Activated CD4-positive, alpha-beta T cell treated with anti-CD3 and anti-CD28 coated beads, Interleukin-2, amount 50 U/mL, for 16 hours (primary cell): ENCODE data around the gene ANGPTL7.
"Not testable (repeated sequence)": the region's sequence is repeated elsewhere in the genome, so short reads cannot be mapped to it uniquely, and the experiment has no call there.

ENCODE experiments used
- DNase-seq: peaks from one replicate; pipeline ENCODE4 v3.0.0-alpha.2; 2020

ANGPTL7 gene, protein sequence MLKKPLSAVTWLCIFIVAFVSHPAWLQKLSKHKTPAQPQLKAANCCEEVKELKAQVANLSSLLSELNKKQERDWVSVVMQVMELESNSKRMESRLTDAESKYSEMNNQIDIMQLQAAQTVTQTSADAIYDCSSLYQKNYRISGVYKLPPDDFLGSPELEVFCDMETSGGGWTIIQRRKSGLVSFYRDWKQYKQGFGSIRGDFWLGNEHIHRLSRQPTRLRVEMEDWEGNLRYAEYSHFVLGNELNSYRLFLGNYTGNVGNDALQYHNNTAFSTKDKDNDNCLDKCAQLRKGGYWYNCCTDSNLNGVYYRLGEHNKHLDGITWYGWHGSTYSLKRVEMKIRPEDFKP

DNA sequence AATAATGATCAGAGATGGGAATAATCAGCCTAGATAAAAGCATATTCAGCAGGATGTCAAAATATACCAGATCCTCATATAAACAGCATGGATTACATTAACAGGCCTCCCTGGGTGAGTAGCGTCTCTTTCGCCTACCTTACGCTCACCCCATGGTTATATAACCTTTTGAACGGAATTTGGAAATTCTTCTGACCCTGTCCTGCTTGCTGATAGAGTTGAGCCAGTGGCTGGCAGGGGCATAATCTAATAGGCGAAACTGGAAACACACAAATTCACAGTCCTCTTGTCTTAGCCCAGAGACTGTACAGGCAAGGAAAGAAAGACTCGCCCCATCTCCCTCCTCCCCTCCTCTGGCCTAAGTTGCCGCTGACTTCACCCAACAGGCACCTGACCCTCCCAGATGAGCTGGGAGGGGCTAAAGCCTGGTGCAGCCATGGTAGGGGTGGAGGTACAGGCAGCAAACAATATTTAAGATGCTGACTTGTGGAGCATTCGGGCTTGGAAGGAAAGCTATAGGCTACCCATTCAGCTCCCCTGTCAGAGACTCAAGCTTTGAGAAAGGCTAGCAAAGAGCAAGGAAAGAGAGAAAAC is at the start of gene ANGPTL7:
Gene ANGPTL7 (plus strand): TSS at position 498 of the 594 bp plus-strand sequence. CDS start 225 bp downstream, outside the sequence.
- no peak for DNase-seq

DNA sequence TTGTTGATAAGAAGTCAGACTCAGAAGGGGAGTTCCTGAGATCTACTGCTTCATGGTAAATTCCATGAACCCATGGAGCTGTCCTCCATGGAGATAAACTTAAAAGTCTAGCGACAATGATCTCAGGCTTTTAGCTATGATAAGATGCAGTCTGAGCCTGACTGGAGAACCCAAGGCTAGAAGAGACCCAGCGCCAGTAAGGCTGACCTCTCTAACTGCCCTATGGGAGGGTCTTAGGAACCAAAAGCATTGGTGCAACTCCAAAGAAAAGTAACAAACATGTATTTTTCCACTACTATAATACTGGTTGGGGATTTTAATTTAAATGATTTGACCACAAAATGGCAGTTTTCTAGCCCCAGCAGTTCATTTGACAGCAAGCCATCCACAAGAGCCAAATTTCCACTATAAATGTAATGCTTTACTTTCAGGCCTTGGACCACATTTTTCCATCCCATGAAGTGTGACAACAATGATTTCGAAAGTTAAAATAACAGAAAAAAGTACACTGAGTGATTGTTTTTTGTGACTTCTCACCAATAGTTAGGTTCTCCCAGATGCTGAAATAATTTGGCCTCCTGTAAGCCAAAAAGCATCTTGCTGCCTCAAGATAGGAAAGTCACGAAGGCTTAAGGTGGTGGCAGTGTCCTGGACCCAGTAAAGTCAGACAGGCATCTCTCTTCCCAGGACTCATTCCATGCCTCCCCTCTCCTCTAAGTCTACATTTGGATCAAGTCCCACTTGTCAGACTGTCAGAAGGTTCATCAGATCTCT is 46.4 kb upstream of the ANGPTL7 start:
- no peak for DNase-seq

DNA sequence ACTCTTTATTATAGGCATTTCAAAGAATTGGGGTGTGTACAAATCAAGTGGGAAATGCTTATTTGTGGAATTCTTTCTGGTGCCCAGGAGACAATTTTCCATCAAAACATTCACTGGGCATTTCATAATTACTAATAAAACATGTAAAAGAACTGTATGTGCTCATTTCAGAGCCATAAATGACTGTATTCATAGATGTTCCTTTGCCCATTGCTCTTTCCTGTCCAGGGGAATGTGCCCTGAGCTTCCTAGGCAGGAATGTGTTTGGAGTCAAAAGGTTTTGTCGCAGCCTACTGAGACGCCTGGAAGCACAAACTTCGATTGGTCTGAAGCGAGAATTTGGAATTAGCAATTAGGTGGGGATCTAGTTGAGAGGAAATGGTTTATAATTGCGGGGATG is 45.8 kb upstream of the ANGPTL7 start:
- DNase-seq = no peak

DNA sequence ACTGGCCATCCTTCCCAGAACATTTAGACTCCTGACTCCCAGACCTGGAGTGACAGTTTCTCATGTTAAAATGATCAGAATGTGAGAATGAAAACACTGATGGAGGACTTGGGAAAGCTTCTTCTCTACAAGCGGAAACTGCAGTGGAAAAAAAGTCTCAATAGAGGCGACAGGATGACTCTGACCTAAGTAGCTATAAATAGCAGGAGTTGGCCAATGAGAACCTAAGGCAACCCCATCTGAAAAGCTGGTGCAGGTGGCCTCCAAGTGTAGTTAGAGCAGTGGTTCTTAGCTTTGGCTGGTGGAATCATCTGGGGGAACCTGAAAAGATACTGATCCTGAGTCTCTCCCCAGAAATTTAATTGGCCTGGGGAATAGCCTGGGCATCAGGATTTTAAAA is 45.2 kb upstream of the ANGPTL7 start:
- DNase-seq = peak; percentile 41

DNA sequence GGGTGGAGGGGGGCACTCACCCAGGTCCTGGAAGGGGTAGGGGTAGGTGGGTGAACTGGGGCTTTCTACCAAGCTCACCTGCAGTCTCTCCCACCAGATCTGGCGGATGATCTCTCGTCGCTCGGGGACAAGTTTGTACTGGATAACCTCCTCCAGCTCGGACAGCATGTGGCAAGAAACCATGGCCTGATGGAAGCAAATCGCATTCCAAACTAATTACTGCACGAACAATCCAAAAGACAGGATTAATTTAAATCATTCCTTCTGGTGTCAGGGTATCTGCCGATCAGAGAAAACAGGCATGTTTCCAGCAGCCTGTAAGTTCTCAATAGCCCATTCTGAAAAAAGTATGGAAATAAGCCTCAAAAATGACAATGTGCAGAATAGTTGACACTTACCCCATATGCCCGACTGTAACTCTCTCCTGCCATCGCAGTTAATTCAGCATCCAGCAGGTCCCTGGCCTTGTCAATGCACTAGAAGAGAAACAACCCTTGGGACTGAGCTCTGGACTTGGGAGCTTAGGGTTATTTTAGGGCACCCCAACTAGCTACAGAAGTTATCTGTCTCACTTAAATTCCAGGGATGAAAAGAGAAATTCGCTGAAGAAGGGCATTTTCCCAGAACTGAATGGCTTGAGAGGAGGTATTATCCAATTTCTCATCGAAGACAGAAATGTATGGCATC is 44.4 kb upstream of the ANGPTL7 start:
- no peak for DNase-seq

DNA sequence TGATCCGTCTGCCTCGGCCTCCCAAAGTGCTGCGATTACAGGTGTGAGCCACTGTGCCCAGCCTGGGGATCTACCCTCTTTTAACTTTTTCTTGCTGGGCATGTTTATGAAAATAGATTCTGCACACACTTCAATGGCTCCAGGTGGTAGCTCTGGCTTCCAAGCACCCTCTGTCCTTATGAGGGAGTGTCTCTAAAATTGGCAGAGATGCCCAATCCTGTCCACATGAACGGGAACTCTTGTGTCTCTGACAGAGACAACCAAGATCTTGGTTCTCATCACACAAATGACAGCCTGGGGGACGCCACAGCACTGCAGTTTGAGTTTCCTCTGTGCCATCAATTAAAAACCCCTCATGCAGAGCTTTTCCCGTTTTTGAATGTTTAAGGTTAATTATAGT is 43.4 kb upstream of the ANGPTL7 start:
- no peak for DNase-seq

DNA sequence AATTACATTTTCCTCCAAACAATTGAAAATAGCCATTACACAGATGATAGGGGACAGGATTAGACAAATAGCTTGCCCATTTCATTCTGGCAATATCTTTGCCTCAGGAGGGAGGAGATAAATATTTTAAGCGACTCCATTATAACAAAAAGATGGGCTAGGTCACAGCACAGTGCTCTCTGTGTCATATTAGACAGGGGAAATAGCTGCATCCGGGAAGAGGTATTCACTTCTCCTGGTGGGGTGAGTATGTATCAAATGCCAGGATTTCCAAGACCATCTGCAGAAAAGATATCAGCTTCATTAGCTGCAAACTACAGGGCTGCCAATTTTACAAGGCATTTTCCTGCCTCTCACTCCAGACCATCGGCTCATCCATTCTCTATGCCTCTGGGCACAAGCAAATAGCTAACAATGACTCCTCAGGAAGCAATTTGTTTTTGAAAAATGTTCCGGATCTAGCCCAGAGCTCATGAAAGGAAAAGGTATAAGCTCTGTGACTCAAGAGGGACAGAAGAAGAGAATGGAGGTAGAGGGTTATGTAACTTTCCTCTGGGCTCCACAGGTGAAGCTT is 41.9 kb upstream of the ANGPTL7 start:
- no peak for DNase-seq

DNA sequence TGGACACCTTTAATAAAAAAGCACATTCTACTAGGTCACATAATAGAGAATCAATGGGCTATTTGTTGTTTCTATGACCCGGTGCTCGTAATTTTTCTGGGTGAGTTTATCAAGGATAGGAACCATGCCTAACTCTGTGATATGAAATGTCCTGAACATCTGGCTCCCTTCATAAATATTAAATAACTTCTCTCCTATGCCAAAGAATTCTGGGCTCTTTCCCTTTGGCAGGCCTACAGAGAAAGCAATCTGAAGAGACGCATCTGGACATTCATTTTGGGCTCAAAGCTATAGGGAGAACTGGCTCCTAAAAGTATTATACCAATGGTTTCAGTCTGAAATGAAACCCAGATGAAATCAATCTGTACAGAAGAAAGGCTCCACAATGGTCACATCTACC is 38.8 kb upstream of the ANGPTL7 start:
- DNase-seq = no peak

DNA sequence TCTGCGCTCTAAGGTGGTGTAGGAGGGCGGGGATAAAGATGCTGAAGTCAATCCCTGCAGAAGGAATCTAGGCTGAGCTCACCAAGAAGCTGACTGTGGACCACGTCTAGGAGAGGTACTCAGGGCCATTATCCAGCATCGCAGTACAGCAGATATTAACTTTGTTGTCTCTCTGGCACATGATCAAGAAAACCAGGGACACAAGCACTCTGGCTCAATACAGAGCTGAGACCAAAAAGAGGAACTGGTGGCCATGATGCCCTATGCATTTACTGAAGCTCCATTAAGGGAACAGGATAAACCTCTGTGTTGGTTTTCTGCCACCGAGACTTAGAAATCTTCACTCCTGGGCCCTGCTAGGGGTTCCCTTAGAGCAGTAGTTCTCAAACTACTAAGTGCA is 38.0 kb upstream of the ANGPTL7 start:
- no peak for DNase-seq

DNA sequence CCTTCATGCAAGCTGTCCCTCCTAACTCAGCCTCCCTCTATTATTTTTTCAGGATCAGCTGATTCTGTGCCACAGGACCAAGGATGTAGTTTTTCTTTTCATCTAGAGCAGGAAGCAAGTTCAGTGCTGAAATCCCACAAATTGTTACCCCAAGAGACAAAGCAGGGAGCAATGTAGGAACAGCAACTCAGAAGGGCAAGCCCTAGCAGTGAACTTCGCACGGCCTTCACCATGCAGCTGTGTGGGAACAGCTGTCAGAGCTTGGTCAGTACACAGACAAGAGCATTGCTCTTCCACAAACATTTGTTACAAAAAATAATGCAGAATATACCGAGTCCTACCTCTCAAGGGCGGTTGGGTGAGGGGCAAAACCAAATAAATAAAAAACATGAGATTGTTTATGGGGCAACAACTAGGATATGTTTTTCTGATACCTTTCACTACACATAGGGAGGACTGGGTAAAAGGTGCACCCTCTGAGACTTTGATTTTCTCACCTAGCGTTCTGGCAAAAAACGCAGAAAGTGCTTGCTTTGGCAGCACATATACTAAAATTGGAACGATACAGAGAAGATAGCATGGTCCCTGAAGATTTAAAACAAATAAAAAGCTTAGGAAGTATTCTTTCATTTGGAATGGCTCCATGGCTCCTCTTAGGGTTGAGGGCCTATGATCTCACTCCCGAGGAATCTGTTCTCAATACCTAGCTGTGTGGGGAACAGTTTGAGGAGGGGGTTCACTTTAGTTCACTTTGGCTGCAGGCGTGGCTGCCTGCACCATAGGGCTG is 37.1 kb upstream of the ANGPTL7 start:
- DNase-seq = no peak

DNA sequence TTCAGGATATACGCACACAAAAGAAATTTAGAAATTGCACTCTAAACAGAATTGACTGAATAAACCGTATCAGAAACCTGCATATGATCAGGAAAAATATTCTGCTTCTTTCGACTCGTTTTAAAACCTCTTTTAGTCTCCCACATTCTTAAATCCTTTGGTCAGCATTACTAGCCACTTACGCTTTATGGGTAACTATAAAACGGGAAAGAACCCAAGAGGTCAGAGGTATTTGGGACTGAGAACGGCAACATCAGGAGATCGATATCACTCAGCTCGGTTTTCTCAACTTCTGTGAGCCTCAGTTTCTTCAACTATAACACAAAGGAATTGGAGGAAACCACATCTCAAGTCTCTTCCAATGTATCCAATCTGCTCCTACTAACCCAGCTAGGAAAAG is 36.4 kb upstream of the ANGPTL7 start:
- no peak for DNase-seq

DNA sequence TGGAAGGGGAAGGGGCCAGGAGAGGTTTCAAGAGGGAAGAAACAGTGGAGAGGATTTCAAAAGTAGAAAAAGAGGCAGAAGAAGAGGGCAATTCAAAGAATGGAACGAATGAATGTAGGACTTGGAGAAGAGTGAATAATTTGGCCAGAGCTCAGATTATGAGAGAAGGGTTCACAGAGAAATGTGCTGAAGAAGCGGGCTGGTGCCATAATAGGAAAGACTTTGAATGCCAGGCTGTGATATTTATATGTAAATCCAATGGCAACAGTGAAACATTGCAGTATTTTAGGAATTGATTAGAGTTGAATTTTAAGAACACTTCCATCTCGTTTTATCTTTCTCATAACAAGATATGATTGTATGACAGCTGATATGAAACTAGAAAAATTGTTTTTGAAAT is 36.0 kb upstream of the ANGPTL7 start:
- DNase-seq = no peak

DNA sequence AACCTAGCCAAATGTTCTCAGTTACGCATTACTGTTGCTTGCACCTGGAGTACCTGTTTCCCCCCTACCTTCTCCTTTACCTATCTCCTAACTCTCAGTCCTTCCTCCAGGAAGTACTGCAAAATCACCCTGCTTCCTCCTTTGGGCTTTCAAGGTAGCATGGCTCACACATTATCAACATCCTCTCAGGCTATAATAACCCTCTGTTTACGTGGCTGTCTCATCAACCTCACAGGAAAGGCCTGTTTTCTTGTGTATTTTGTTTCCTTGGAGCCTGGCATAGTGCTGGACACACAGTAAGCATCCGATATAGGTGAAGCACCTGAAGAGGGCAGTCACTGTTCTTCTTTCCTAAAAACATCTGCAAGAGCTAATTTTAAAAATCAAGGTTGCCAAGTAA is 32.7 kb upstream of the ANGPTL7 start:
- DNase-seq = no peak

DNA sequence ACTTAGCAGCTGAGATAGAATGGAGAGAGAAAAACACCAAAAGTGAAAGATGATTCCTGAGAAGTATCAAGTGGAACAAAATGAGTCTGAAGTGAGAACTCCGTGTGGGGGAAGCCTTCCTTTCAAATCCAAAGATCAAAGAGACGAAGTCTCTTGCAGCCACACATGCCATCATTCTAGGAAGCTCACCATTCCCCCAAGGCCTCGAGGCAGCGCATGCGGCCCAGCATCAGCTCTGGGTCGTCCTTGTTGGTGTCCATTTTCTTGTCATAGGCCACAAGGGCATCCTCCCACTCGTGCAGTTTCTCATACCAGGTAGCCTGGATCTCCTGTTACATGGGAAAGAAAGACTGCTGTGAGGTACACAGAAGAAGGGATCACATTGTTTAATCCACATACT is 32.2 kb upstream of the ANGPTL7 start:
- no peak for DNase-seq

DNA sequence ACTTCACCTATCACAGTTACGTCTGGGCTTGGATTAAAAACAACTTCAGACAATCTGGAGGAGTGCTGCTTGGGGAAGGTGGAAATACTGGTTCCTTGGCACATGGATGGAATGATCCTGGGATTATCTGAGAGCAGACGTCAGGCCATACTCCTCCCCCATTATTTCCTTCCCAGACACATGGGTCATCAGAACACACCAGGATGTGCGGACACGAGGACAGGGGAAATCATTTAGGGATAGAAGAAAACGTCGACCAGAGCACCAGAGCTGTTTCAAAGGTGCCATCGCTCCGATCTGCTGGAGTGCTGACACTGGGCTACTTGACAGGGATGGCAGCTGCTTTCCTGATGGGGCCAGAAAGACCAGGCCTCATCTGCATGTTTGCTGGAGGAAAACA is 31.8 kb upstream of the ANGPTL7 start:
- DNase-seq = no peak

DNA sequence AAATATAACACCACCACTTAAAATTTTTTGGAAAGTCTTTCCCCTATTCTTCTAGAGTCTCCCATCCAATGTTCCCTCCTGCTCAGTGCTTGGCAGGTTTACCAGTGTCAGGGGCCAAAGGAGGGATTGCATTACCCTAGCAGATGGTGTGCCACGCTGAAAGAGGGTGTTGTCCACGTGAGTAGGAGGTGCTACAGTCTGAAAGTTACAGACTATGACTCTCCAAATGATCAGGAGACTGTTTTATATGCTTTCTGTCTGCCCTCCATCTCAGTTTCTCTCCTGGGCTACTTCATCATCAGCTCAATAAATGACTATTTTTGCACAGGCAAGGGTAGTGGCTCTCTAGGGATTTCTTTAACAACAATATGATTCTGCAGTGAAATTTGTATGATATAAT is 31.3 kb upstream of the ANGPTL7 start:
- no peak for DNase-seq

DNA sequence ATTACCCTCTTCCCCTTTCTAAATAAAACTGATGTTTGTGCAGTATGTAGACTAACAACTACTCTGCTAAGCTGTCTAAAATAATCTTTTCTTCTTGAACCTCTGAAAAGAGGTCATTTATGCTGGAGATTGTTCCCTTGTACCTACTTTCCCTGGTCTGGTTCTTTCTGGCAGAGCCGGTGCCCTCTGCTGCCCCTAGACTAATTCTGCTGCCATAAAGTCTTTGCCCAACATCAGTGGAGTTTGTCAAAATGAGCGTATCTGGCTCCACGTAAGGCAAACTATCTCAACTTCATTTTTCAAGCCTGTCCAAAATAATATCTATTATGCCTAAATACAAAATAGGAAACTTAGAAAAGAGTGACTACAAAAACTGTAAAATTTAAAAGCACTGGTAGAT is 30.9 kb upstream of the ANGPTL7 start:
- no peak for DNase-seq

DNA sequence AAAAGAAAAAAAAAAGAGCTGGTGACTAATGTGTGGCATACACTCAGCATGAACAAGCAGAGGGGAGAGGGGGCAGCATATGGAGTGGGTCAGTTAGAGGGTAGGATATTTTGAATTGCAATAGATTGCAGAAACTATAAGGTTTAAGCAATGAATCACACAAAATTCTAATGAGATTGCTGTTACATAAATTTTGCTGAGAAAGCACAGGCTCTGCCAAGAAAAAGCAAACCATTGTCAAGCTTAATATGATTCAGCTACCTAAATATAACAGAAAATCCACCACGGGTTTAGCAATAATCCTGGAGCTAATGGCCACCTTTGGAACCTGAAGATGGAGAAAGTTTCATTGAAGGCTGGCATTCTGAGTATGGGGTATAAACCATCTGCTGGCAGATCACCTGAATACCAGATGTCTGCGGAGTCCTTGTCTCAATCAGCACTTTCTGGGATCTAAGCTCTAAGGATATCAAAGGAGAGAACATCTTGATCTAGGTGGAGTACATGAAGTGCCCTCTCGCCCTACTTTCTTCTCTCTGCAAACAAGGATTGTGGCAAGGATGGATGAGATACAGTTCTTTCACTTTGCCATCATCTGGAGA is 30.3 kb upstream of the ANGPTL7 start:
- DNase-seq = no peak

DNA sequence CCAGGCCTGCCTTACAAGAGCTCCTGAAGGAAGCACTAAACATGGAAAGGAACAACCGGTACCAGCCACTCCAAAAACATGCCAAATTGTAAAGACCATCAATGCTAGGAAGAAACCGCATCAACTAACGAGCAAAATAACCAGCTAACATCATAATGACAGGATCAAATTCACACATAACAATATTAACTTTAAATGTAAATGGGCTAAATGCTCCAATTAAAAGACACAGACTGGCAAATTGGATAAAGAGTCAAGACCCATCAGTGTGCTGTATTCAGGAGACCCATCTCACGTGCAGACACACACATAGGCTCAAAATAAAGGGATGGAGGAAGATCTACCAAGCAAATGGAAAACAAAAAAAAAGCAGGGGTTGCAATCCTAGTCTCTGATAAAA is 26.4 kb upstream of the ANGPTL7 start:
- DNase-seq = not testable (repeated sequence)

DNA sequence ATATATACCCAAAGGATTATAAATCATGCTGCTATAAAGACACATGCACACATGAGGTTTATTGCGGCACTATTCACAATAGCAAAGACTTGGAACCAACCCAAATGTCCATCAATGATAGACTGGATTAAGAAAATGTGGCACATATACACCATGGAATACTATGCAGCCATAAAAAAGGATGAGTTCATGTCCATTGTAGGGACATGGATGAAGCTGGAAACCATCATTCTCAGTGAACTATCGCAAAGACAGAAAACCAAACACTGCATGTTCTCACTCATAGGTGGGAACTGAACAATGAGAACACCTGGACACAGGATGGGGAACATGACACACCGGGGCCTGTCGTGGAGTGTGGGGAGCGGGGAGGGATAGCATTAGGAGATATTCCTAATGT is 22.4 kb upstream of the ANGPTL7 start:
- not testable (repeated sequence) for DNase-seq

DNA sequence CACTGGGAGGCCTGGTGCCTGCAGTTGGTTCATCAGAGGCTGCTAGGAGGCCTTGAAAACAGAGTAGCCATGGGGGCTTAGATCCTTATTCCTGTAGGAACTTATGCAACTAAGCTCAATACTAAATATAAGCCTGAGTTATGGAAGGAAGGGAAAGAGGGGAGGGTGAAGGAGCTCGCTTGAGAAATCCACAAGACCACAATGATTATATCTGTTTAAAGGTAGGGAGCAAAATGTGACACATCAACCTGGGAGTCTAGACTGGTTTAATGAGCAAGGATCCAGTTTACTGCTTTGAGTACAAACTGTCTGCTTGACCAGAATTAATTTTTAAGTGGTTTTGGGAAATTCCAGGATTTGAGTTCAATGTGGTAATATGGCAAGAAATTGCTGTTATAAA is 20.4 kb upstream of the ANGPTL7 start:
- DNase-seq = no peak

DNA sequence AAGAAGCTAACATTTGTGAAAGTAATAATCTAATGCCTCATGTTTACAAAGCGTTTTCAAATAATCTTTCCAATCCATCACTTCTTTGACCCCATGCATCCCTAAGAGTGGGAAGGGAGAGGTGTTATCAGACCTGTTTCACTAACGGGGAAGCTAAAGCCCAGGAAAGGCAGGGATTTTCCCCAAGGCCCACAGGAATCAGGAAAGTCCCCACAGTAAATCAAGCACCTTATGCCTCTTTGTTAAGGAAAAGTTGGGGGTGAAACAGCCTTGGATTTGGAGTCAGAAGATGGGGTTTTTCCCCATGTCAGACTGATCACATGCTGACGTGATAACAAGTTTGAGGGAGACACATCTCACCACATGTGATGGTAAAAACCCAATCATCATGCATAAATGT is 20.0 kb upstream of the ANGPTL7 start:
- no peak for DNase-seq
